HepG2 (cell line): ENCODE data around the gene PCYT2. TPM values are rescaled to one million over a fixed set of nuclear protein-coding genes. Genes with fewer than 3 reads are reported as not detected.

ENCODE experiments used
- NKX3-1 ChIP-seq: sonication (generic); formaldehyde crosslinking; IDR thresholded peaks from 2 replicates; pipeline ENCODE4 v1.5.0; 2020; ENCODE audit warnings: missing genetic modification reagents
- PAWR ChIP-seq: sonication (generic); formaldehyde crosslinking; IDR thresholded peaks from 2 replicates; pipeline ENCODE4 v1.4.0; 2020; ENCODE audit warnings: missing genetic modification reagents, mild to moderate bottlenecking, borderline replicate concordance
- POLR2G ChIP-seq: fragments of 200-400 bp; formaldehyde crosslinking; IDR thresholded peaks from 2 replicates; pipeline ENCODE4 v1.6.1; 2018; ENCODE audit warnings: mild to moderate bottlenecking, low read depth, low read length, moderate library complexity
- SPEN ChIP-seq: sonication (generic); formaldehyde crosslinking; IDR thresholded peaks from 2 replicates; pipeline ENCODE4 v1.5.1; 2020; ENCODE audit warnings: low read depth, mild to moderate bottlenecking, missing genetic modification reagents
- ZNF180 ChIP-seq: sonication (generic); formaldehyde crosslinking; IDR thresholded peaks from 2 replicates; pipeline ENCODE4 v1.4.0; 2020; ENCODE audit warnings: low read depth, missing genetic modification reagents, borderline replicate concordance
- ZSCAN20 ChIP-seq: sonication (generic); formaldehyde crosslinking; IDR thresholded peaks from 2 replicates; pipeline ENCODE4 v1.4.0; 2020; ENCODE audit warnings: missing genetic modification reagents, mild to moderate bottlenecking, borderline replicate concordance
- polyA plus RNA-seq, 8 experiments: library from polyadenylated mRNA; depleted of rRNA in 3 of 8; stranded (reverse) in 7 of 8; unstranded in 1 of 8; fragments of >200 nt; fragmentation: Illumina TruSeq in 4 of 8; extraction: Trizol in 4 of 8; gene quantifications; 2 replicates each; pipeline versions ENCODE4 v1.2.1 to v1.2.3, GENCODE V29; 2011 to 2016; ENCODE audit warnings: low read depth in 4 of 8, missing spikeins in 1 of 8, mixed read lengths in 1 of 8; ENCODE audit not compliant: insufficient read depth in 1 of 8
- total RNA-seq, 5 experiments: library from RNA; depleted of rRNA; stranded (reverse); fragments of >200 nt; fragmentation: Illumina TruSeq; extraction: Trizol; gene quantifications; 2 replicates each; pipeline ENCODE4 v1.2.3, GENCODE V29; 2016; ENCODE audit warnings: low read depth in 1 of 5
- TF ChIP-seq, protein P1 (sequence below): sonication (generic); formaldehyde crosslinking; IDR thresholded peaks from 2 replicates; pipeline ENCODE4 v1.4.0; 2020; ENCODE audit warnings: mild to moderate bottlenecking, missing genetic modification reagents
- TF ChIP-seq, protein P2 (sequence below): sonication (generic); formaldehyde crosslinking; IDR thresholded peaks from 2 replicates; pipeline ENCODE4 v1.8.1; 2023; ENCODE audit warnings: missing genetic modification reagents, inconsistent platforms, borderline replicate concordance
- TF ChIP-seq, protein P3 (sequence below): IDR thresholded peaks from 2 replicates; pipeline ENCODE4 v1.6.1; 2016; ENCODE audit warnings: missing compliant biosample characterization, missing genetic modification reagents, borderline replicate concordance
- TF ChIP-seq, protein P4 (sequence below): sonication (generic); formaldehyde crosslinking; IDR thresholded peaks from 2 replicates; pipeline ENCODE4 v1.5.1; 2020; ENCODE audit warnings: missing genetic modification reagents, mild to moderate bottlenecking, borderline replicate concordance
- TF ChIP-seq, protein P5 (sequence below): sonication (generic); formaldehyde crosslinking; conservative IDR thresholded peaks from 2 replicates; pipeline ENCODE4 v1.8.0; 2022; ENCODE audit warnings: low read depth, missing genetic modification reagents

PCYT2 gene
- total and polyA plus RNA-seq, 2 of the 13 experiments (the other 11 are each of a cell fraction or from before 2014, with no cell fraction given): 147 to 297 TPM

DNA sequence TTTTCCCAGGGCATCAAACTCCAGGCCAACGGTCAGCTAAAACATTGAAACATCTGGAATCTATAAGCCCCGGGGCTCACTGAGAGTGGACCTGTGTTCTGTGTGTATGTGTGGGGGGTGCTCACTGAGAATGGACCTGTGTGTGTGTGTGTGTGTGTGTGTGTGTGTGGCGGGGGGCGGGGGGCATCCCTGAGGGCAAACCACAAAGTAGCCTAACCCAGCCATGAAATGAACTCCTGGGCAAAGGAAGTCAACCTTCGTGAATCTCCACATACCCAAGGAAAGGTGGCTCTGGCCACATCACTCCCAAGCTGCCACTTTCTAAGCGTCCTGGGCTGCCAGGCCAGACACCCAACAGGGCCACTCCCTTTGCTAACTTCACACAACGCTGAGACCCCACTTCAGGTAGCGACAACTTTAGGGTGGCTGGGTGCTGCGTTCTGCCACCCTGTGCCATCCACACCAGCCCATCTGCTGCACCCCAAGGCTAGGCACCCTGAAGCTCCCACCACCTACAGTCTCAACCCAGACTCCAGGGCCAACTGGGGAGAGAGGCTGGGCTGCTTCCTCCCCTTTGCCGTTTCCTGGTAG is 14.8 kb upstream of the PCYT2 start (continued):
- TF ChIP-seq, protein P1, sequence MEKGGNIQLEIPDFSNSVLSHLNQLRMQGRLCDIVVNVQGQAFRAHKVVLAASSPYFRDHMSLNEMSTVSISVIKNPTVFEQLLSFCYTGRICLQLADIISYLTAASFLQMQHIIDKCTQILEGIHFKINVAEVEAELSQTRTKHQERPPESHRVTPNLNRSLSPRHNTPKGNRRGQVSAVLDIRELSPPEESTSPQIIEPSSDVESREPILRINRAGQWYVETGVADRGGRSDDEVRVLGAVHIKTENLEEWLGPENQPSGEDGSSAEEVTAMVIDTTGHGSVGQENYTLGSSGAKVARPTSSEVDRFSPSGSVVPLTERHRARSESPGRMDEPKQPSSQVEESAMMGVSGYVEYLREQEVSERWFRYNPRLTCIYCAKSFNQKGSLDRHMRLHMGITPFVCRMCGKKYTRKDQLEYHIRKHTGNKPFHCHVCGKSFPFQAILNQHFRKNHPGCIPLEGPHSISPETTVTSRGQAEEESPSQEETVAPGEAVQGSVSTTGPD (CRISPR knock-in tag): no peak
- TF ChIP-seq, protein P2, sequence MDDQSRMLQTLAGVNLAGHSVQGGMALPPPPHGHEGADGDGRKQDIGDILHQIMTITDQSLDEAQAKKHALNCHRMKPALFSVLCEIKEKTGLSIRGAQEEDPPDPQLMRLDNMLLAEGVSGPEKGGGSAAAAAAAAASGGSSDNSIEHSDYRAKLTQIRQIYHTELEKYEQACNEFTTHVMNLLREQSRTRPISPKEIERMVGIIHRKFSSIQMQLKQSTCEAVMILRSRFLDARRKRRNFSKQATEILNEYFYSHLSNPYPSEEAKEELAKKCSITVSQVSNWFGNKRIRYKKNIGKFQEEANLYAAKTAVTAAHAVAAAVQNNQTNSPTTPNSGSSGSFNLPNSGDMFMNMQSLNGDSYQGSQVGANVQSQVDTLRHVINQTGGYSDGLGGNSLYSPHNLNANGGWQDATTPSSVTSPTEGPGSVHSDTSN: no peak
- TF ChIP-seq SPEN (CRISPR knock-in tag): no peak
- TF ChIP-seq POLR2G: no peak
- TF ChIP-seq NKX3-1 (CRISPR knock-in tag): no peak
- TF ChIP-seq, protein P3, sequence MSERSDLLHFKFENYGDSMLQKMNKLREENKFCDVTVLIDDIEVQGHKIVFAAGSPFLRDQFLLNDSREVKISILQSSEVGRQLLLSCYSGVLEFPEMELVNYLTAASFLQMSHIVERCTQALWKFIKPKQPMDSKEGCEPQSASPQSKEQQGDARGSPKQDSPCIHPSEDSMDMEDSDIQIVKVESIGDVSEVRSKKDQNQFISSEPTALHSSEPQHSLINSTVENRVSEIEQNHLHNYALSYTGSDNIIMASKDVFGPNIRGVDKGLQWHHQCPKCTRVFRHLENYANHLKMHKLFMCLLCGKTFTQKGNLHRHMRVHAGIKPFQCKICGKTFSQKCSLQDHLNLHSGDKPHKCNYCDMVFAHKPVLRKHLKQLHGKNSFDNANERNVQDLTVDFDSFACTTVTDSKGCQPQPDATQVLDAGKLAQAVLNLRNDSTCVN (CRISPR knock-in tag): 0 out of 2 replicates have a peak, but pooled peaks have one; percentile 13
- TF ChIP-seq, protein P4, sequence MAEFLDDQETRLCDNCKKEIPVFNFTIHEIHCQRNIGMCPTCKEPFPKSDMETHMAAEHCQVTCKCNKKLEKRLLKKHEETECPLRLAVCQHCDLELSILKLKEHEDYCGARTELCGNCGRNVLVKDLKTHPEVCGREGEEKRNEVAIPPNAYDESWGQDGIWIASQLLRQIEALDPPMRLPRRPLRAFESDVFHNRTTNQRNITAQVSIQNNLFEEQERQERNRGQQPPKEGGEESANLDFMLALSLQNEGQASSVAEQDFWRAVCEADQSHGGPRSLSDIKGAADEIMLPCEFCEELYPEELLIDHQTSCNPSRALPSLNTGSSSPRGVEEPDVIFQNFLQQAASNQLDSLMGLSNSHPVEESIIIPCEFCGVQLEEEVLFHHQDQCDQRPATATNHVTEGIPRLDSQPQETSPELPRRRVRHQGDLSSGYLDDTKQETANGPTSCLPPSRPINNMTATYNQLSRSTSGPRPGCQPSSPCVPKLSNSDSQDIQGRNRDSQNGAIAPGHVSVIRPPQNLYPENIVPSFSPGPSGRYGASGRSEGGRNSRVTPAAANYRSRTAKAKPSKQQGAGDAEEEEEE: no peak
- TF ChIP-seq, protein P5, sequence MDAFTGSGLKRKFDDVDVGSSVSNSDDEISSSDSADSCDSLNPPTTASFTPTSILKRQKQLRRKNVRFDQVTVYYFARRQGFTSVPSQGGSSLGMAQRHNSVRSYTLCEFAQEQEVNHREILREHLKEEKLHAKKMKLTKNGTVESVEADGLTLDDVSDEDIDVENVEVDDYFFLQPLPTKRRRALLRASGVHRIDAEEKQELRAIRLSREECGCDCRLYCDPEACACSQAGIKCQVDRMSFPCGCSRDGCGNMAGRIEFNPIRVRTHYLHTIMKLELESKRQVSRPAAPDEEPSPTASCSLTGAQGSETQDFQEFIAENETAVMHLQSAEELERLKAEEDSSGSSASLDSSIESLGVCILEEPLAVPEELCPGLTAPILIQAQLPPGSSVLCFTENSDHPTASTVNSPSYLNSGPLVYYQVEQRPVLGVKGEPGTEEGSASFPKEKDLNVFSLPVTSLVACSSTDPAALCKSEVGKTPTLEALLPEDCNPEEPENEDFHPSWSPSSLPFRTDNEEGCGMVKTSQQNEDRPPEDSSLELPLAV (CRISPR knock-in tag): no peak
- no peak for TF ChIP-seq ZSCAN20
- TF ChIP-seq ZNF180 (CRISPR knock-in tag): no peak
- no peak for TF ChIP-seq PAWR
